Measurements from ENCODE around the gene TELO2. TPM values are rescaled to one million over a fixed set of nuclear protein-coding genes. Genes with fewer than 3 reads are reported as not detected.

Gene TELO2
- total RNA-seq, 2 experiments from 2014 or later: 48.1 to 60.0 TPM

- CTCF ChIA-PET: interaction anchor here (0.6 kb wide), 1 partner anchor 128 kb away, joined by 3 read pairs; no protein-coding TSS in a partner anchor
- POLR2A ChIA-PET: no interaction called here
- no peaks in the 10 kb centered on the region for H3K27me3 Mint-ChIP-seq
- no peaks in the 10 kb centered on the region for H3K4me1 Mint-ChIP-seq
- H3K4me3 Mint-ChIP-seq: no peak overlapping the region
- DNase-seq (no peak), ATAC-seq (no peak)
- no peaks in the 10 kb centered on the region for H3K36me3 Mint-ChIP-seq (ENCODE audit: low read depth)
- H3K27ac Mint-ChIP-seq: no peak overlapping the region
- intact Hi-C loops (cut with DNase I, micrococcal nuclease): no loop called here
- H3K9me3 Mint-ChIP-seq (ENCODE audit: low read depth): no peaks in the 10 kb centered on the region
Observed at GRCh38 chr16:1486551-1487390, 6.4 kb upstream of the TELO2 start.

GRCh38 chr16:1487395-1488053 lies 5.6 kb upstream of the TELO2 start:
- H3K4me1 Mint-ChIP-seq: peaks cover 3% of the 10 kb centered on the region
- H3K36me3 Mint-ChIP-seq (ENCODE audit: low read depth): no peaks in the 10 kb centered on the region
- no peaks in the 10 kb centered on the region for H3K9me3 Mint-ChIP-seq (ENCODE audit: low read depth)
- H3K4me3 Mint-ChIP-seq: no peak overlapping the region
- no peaks in the 10 kb centered on the region for H3K27me3 Mint-ChIP-seq
- ChIA-PET POLR2A (no interaction called here), CTCF (interaction anchor here (0.6 kb wide), 1 partner anchor 128 kb away, joined by 3 read pairs; no protein-coding TSS in a partner anchor)
- intact Hi-C loops (cut with DNase I, micrococcal nuclease): no loop called here
- ATAC-seq: no peak
- no peak overlapping the region for H3K27ac Mint-ChIP-seq
- DNase-seq: no peak

- H3K27me3 Mint-ChIP-seq: no peaks in the 10 kb centered on the region
- POLR2A ChIA-PET: no interaction called here
- ATAC-seq (no peak), DNase-seq (no peak)
- H3K36me3 Mint-ChIP-seq (ENCODE audit: low read depth): no peaks in the 10 kb centered on the region
- intact Hi-C loops (cut with DNase I, micrococcal nuclease): no loop called here
- no peaks in the 10 kb centered on the region for H3K9me3 Mint-ChIP-seq (ENCODE audit: low read depth)
- CTCF ChIA-PET: no interaction called here
- H3K4me1 Mint-ChIP-seq: peaks cover 8% of the 10 kb centered on the region
- H3K27ac Mint-ChIP-seq: no peak overlapping the region
- H3K4me3 Mint-ChIP-seq: no peak overlapping the region
Observed at GRCh38 chr16:1488054-1488601, 5.0 kb upstream of the TELO2 start.

- no peak for ATAC-seq
- Mint-ChIP-seq H3K9me3 (ENCODE audit: low read depth) (no peaks in the 10 kb centered on the region), H3K36me3 (ENCODE audit: low read depth) (no peaks in the 10 kb centered on the region), H3K27me3 (no peaks in the 10 kb centered on the region), H3K27ac (no peak within 1 kb of the TSS), H3K4me1 (peaks cover 8% of the 10 kb centered on the region), H3K4me3 (no peak within 1 kb of the TSS)
- intact Hi-C loops (cut with DNase I, micrococcal nuclease): no loop called here
- CTCF ChIA-PET: no interaction called here
- DNase-seq: no peak
- POLR2A ChIA-PET: no interaction called here
Observed at GRCh38 chr16:1488619-1489018, 4.5 kb upstream of the TELO2 start, which contains the start of gene PTX4. Gene PTX4 (minus strand): TSS chr16:1488944. CDS start chr16:1488909, 35 bp downstream.

- H3K27ac Mint-ChIP-seq: no peak overlapping the region
Observed at GRCh38 chr16:1489077-1489476, 4.1 kb upstream of the TELO2 start.

GRCh38 chr16:1491327-1491726 lies 1.8 kb upstream of the TELO2 start:
- H3K4me3 Mint-ChIP-seq: no peak overlapping the region
- H3K4me1 Mint-ChIP-seq: peaks cover 15% of the 10 kb centered on the region
- ATAC-seq (no peak), DNase-seq (no peak)
- no peaks in the 10 kb centered on the region for H3K27me3 Mint-ChIP-seq
- no peaks in the 10 kb centered on the region for H3K9me3 Mint-ChIP-seq (ENCODE audit: low read depth)
- no peak overlapping the region for H3K27ac Mint-ChIP-seq
- POLR2A ChIA-PET: no interaction called here
- H3K36me3 Mint-ChIP-seq (ENCODE audit: low read depth): peaks cover 4% of the 10 kb centered on the region
- intact Hi-C loops (cut with DNase I, micrococcal nuclease): loop anchor here in 1 of 2 experiments (5.0 kb wide), 1 partner anchor 776 kb away; the partner anchor contains the start of gene RNPS1
- CTCF ChIA-PET: interaction anchor here (1.1 kb wide), 1 partner anchor 80 kb away, joined by 3 read pairs; no protein-coding TSS in a partner anchor

More at GRCh38 chr16:1489077-1489476, 4.1 kb upstream of the TELO2 start:
- Mint-ChIP-seq H3K27me3 (no peaks in the 10 kb centered on the region), H3K4me1 (peaks cover 10% of the 10 kb centered on the region), H3K36me3 (ENCODE audit: low read depth) (peaks cover under 1% of the 10 kb centered on the region), H3K9me3 (ENCODE audit: low read depth) (no peaks in the 10 kb centered on the region), H3K4me3 (no peak overlapping the region)
- POLR2A ChIA-PET: no interaction called here
- intact Hi-C loops (cut with DNase I, micrococcal nuclease): no loop called here
- DNase-seq (no peak), ATAC-seq (no peak)
- CTCF ChIA-PET: no interaction called here

- POLR2A ChIA-PET: interaction anchor here (0.5 to 0.6 kb wide), 2 partner anchors 16 to 197 kb away, joined by 3 read pairs; no protein-coding TSS in a partner anchor
Observed at GRCh38 chr16:1492082-1492922, 858 bp upstream of the TELO2 start.

GRCh38 chr16:1493746-1494094 lies 560 bp downstream of the TELO2 start:
- peak overlapping the region; percentile 85 for H3K27ac Mint-ChIP-seq
- ATAC-seq (peak; percentile 9), DNase-seq (peak; percentile 37)
- peaks cover 15% of the 10 kb centered on the region for H3K4me1 Mint-ChIP-seq
- no peaks in the 10 kb centered on the region for H3K9me3 Mint-ChIP-seq (ENCODE audit: low read depth)
- POLR2A ChIA-PET: interaction anchor here (0.6 to 0.8 kb wide), 2 partner anchors 73 to 355 kb away, joined by 3 to 8 read pairs; partner anchors contain the start of gene UQCC4
- H3K27me3 Mint-ChIP-seq: no peaks in the 10 kb centered on the region
- CTCF ChIA-PET: interaction anchor here (0.6 kb wide), 1 partner anchor 130 kb away, joined by 3 read pairs; no protein-coding TSS in a partner anchor
- H3K36me3 Mint-ChIP-seq (ENCODE audit: low read depth): peaks cover 17% of the 10 kb centered on the region
- peak overlapping the region; percentile 92 for H3K4me3 Mint-ChIP-seq
- intact Hi-C loops (cut with DNase I, micrococcal nuclease): loop anchor here (1.0 to 5.0 kb wide), 18 partner anchors 18 to 774 kb away; partner anchors contain the start of genes CLCN7 (in 2 of the 2), CRAMP1 (in 1 of the 2), FAHD1 (in 1 of the 2) and GNPTG (in 1 of the 2)

More at GRCh38 chr16:1492082-1492922, 858 bp upstream of the TELO2 start:
- Mint-ChIP-seq H3K9me3 (ENCODE audit: low read depth) (no peaks in the 10 kb centered on the region), H3K27me3 (no peaks in the 10 kb centered on the region), H3K36me3 (ENCODE audit: low read depth) (peaks cover 9% of the 10 kb centered on the region), H3K4me1 (peaks cover 15% of the 10 kb centered on the region), H3K27ac (peak overlapping the region; percentile 97), H3K4me3 (peak overlapping the region; percentile 92)
- no peak for DNase-seq
- ATAC-seq: no peak
- CTCF ChIA-PET: interaction anchor here (0.5 to 1.0 kb wide), 5 partner anchors 15 to 519 kb away, joined by 3 to 4 read pairs (median 3); partner anchors contain the start of genes NUBP2 and SPSB3
- intact Hi-C loops (cut with DNase I, micrococcal nuclease): loop anchor here (2.0 to 5.0 kb wide), 4 partner anchors 18 to 775 kb away; partner anchors contain the start of genes CLCN7 (in 1 of the 2), FAHD1 (in 1 of the 2), HAGH (in 1 of the 2) and RNPS1 (in 1 of the 2)

- POLR2A ChIA-PET: interaction anchor here (0.6 kb wide), 1 partner anchor 355 kb away, joined by 3 read pairs; no protein-coding TSS in a partner anchor
- no peak for ATAC-seq
Observed at GRCh38 chr16:1494129-1494640, 1.0 kb downstream of the TELO2 start.

GRCh38 chr16:1494711-1495110 lies 1.6 kb downstream of the TELO2 start:
- H3K27me3 Mint-ChIP-seq: no peaks in the 10 kb centered on the region
- DNase-seq (no peak), ATAC-seq (no peak)
- no peaks in the 10 kb centered on the region for H3K9me3 Mint-ChIP-seq (ENCODE audit: low read depth)
- ChIA-PET POLR2A (no interaction called here), CTCF (interaction anchor here (0.6 to 0.7 kb wide), 2 partner anchors 22 to 31 kb away, joined by 3 to 4 read pairs; no protein-coding TSS in a partner anchor)
- peak overlapping the region; percentile 42 for H3K27ac Mint-ChIP-seq
- H3K4me3 Mint-ChIP-seq: peak overlapping the region; percentile 92
- intact Hi-C loops (cut with DNase I, micrococcal nuclease): loop anchor here in 1 of 2 experiments (5.0 kb wide), 1 partner anchor 773 kb away; the partner anchor contains the start of gene RNPS1
- peaks cover 15% of the 10 kb centered on the region for H3K4me1 Mint-ChIP-seq
- peaks cover 17% of the 10 kb centered on the region for H3K36me3 Mint-ChIP-seq (ENCODE audit: low read depth)

More at GRCh38 chr16:1494129-1494640, 1.0 kb downstream of the TELO2 start:
- Mint-ChIP-seq H3K36me3 (ENCODE audit: low read depth) (peaks cover 17% of the 10 kb centered on the region), H3K27me3 (no peaks in the 10 kb centered on the region), H3K27ac (peak overlapping the region; percentile 85), H3K4me1 (peaks cover 15% of the 10 kb centered on the region), H3K9me3 (ENCODE audit: low read depth) (no peaks in the 10 kb centered on the region), H3K4me3 (peak overlapping the region; percentile 92)
- no peak for DNase-seq
- CTCF ChIA-PET: interaction anchor here (0.6 kb wide), 2 partner anchors 22 to 130 kb away, joined by 3 to 4 read pairs; no protein-coding TSS in a partner anchor
- intact Hi-C loops (cut with DNase I, micrococcal nuclease): loop anchor here in 1 of 2 experiments (5.0 kb wide), 1 partner anchor 773 kb away; the partner anchor contains the start of gene RNPS1

Data from activated CD4-positive, alpha-beta T cell treated with anti-CD3 and anti-CD28 coated beads for 36 hours (primary cell).